ENCODE data around the gene GRIA4.
"Not testable (repeated sequence)": the region's sequence is repeated elsewhere in the genome, so short reads cannot be mapped to it uniquely, and the experiment has no call there.

DNA sequence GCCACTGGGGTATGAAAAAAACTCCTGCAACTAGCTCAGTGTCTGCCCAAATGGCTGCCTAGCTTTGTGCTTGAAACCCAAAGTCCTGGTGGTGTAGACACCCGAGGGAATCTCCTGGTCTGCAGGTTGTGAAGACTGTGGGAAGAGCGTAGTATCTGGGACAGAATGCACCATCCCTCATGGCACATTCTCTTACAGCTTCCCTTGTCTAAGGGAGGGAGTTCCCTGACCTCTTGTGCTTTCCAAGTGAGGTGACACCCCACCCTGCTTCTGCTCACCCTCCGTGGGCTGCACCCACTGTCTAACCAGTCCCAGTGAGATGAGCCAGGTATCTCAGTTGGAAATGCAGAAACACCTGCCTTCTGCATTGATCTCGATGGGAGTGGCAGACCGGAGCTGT is 269.1 kb downstream of the GRIA4 start:
- not testable (repeated sequence) for TF ChIP-seq CTCF (IDR thresholded peaks at IDR 0.05); EZH2 (IDR thresholded peaks at IDR 0.05; ENCODE audit: borderline replicate concordance, insufficient read depth, low read depth, low read length, poor library complexity, severe bottlenecking)

Measured in B cell (primary cell).